A549 (cell line): ENCODE results near the gene LRIG1. TPM values are rescaled to one million over a fixed set of nuclear protein-coding genes. Genes with fewer than 3 reads are reported as not detected.

ENCODE experiments used
- ATAC-seq, 2 experiments: fragments of 200-7000 bp in 1 of 2; fragments of >200 bp in 1 of 2; cut with Nextera tagmentation in 1 of 2; cut with Tn5 transposase in 1 of 2; 3 replicates each; pipeline versions ENCODE4 v1.8.0 to v1.9.1; 2018 to 2020; ENCODE audit warnings: mild to moderate bottlenecking in 1 of 2, moderate library complexity in 1 of 2
- CTCF ChIA-PET: fragments of 300-600 bp; sonication (Branson Sonifier 250); formaldehyde crosslinking; extraction: SDS; loops from one replicate; lab custom pipeline; 2021; ENCODE audit warnings: antibody characterized with exemption, inconsistent platforms; lab: Yijun Ruan, JAX
- POLR2A ChIA-PET: fragments of 350-600 bp; formaldehyde crosslinking; extraction: SDS; loops from one replicate; lab custom pipeline; 2021; ENCODE audit warnings: antibody characterized with exemption, inconsistent platforms; lab: Yijun Ruan, JAX
- DNase-seq, 2 experiments: peaks; one replicate each; pipeline versions ENCODE4 v3.0.0 to v3.0.0-alpha.2; 2011 to 2016; ENCODE audit warnings: low read depth in 1 of 2, low spot score in 1 of 2
- FAIRE-seq: peaks from 2 replicates; lab custom pipeline; 2011; peaks lifted over from hg19 to GRCh38; lab: Jason Lieb, UNC
- H3K27ac ChIP-seq, 2 experiments: fragments of >200 bp; sonication (Bioruptor Twin); formaldehyde crosslinking; 3 replicates each; pipeline ENCODE4 v1.5.1; 2016 to 2017
- H3K4me1 ChIP-seq: fragments of >200 bp; sonication (Bioruptor Twin); formaldehyde crosslinking; 3 replicates; pipeline ENCODE4 v1.6.1; 2016
- H3K4me2 ChIP-seq: fragments of >200 bp; sonication (Bioruptor Twin); formaldehyde crosslinking; 3 replicates; pipeline ENCODE4 v1.6.1; 2016
- H3K4me3 ChIP-seq: fragments of >200 bp; sonication (Bioruptor Twin); formaldehyde crosslinking; 3 replicates; pipeline ENCODE4 v1.5.1; 2016
- H3K9me3 ChIP-seq: fragments of >200 bp; sonication (Bioruptor Twin); formaldehyde crosslinking; 3 replicates; pipeline ENCODE4 v1.6.1; 2016
- BCL3 ChIP-seq: fragments of >200 bp; sonication (Bioruptor Twin); formaldehyde crosslinking; IDR thresholded peaks from 3 replicates; pipeline ENCODE4 v1.6.1; 2016
- CBX2 ChIP-seq: fragments of 200-600 bp; sonication (generic); IDR thresholded peaks from 2 replicates; pipeline ENCODE4 v1.6.1; 2016; ENCODE audit warnings: low read depth, mild to moderate bottlenecking, borderline replicate concordance
- CEBPB ChIP-seq, 2 experiments: fragments of >200 bp in 1 of 2; sonication (Bioruptor Twin) in 1 of 2; formaldehyde crosslinking in 1 of 2; IDR thresholded peaks; 2 replicates each; pipeline ENCODE4 v1.6.1; 2012 to 2016
- CHD4 ChIP-seq: fragments of 200-600 bp; sonication (generic); IDR thresholded peaks from 2 replicates; pipeline ENCODE4 v1.6.1; 2016; ENCODE audit warnings: antibody characterized with exemption, mild to moderate bottlenecking, borderline replicate concordance
- ELK1 ChIP-seq: fragments of 150-350 bp; IDR thresholded peaks from 2 replicates; pipeline ENCODE4 v1.6.1; 2014; ENCODE audit warnings: low read depth, mild to moderate bottlenecking, low read length
- EP300 ChIP-seq, 2 experiments: fragments of >200 bp; sonication (Bioruptor Twin); formaldehyde crosslinking; IDR thresholded peaks; 2 replicates in 1 of 2; 3 replicates in 1 of 2; pipeline ENCODE4 v1.6.1; 2016 to 2017
- FOXS1 ChIP-seq: fragments of 250-450 bp; sonication (Bioruptor Pico); IDR thresholded peaks from 2 replicates; pipeline ENCODE4 v1.5.0; 2020; ENCODE audit warnings: mild to moderate bottlenecking, moderate library complexity
- HDAC2 ChIP-seq: fragments of 200-600 bp; sonication (generic); IDR thresholded peaks from 2 replicates; pipeline ENCODE4 v1.6.1; 2016
- JUN ChIP-seq, 2 experiments: fragments of >200 bp; sonication (Bioruptor Twin); formaldehyde crosslinking; IDR thresholded peaks; 2 replicates in 1 of 2; 3 replicates in 1 of 2; pipeline ENCODE4 v1.6.1; 2016 to 2017
- KDM5A ChIP-seq: fragments of 200-600 bp; sonication (generic); IDR thresholded peaks from 2 replicates; pipeline ENCODE4 v1.6.1; 2016; ENCODE audit warnings: antibody characterized with exemption, mild to moderate bottlenecking
- MYC ChIP-seq: IDR thresholded peaks from 2 replicates; pipeline ENCODE4 v1.6.1; 2012; ENCODE audit warnings: mild to moderate bottlenecking, inconsistent platforms, low read length, improper control_type of control experiment, borderline replicate concordance
- NPAS2 ChIP-seq: fragments of 250-450 bp; sonication (Bioruptor Pico); IDR thresholded peaks from 2 replicates; pipeline ENCODE4 v1.8.0; 2022; ENCODE audit warnings: mild to moderate bottlenecking, moderate library complexity, borderline replicate concordance
- PBX3 ChIP-seq: IDR thresholded peaks from 2 replicates; pipeline ENCODE4 v1.6.1; 2012
- POLR2A ChIP-seq: IDR thresholded peaks from 2 replicates; pipeline ENCODE4 v1.6.1; 2012; ENCODE audit warnings: mild to moderate bottlenecking, low read length
- POLR2AphosphoS2 ChIP-seq: conservative IDR thresholded peaks from 2 replicates; pipeline ENCODE4 v1.6.1; 2012; ENCODE audit warnings: low read length, improper control_type of control experiment, inconsistent platforms
- RARB ChIP-seq: fragments of 250-450 bp; sonication (Bioruptor Pico); IDR thresholded peaks from 2 replicates; pipeline ENCODE4 v1.8.0; 2021; ENCODE audit warnings: mild to moderate bottlenecking, moderate library complexity
- RFX5 ChIP-seq: fragments of 450-650 bp; IDR thresholded peaks from 2 replicates; pipeline ENCODE4 v1.7.1; 2014; ENCODE audit warnings: antibody characterized with exemption, mild to moderate bottlenecking, moderate library complexity
- RNF2 ChIP-seq: fragments of 200-600 bp; sonication (generic); IDR thresholded peaks from 2 replicates; pipeline ENCODE4 v1.6.1; 2016; ENCODE audit warnings: low read depth, mild to moderate bottlenecking, antibody characterized with exemption, moderate library complexity, borderline replicate concordance
- TFCP2L1 ChIP-seq: fragments of 250-450 bp; sonication (Bioruptor Pico); IDR thresholded peaks from 2 replicates; pipeline ENCODE4 v1.5.0; 2021; ENCODE audit warnings: mild to moderate bottlenecking
- ZC3H11A ChIP-seq: fragments of 450-650 bp; IDR thresholded peaks from 2 replicates; pipeline ENCODE4 v1.6.1; 2014; ENCODE audit warnings: antibody characterized with exemption, mild to moderate bottlenecking
- ZNF302 ChIP-seq: fragments of 250-450 bp; sonication (Bioruptor Pico); IDR thresholded peaks from 2 replicates; pipeline ENCODE4 v1.9.0; 2021; ENCODE audit warnings: inconsistent platforms, mild to moderate bottlenecking, moderate library complexity
- WGBS: methylation state at CpG from one replicate; pipeline ENCODE4 v1.1.6; 2017; ENCODE audit errors: missing lambda C conversion rate; 5-methylcytosine and 5-hydroxymethylcytosine counted together
- polyA plus RNA-seq, 4 experiments: library from polyadenylated mRNA; depleted of rRNA in 3 of 4; stranded (reverse); fragments of >200 nt; fragmentation: RNase III in 1 of 4; extraction: RNeasy Plus Mini Kit Qiagen cat#74134 plus additional on column Dnase treatment in 1 of 4; gene quantifications; 2 replicates in 3 of 4; 3 replicates in 1 of 4; pipeline ENCODE4 v1.2.3, GENCODE V29; 2011 to 2017
- TF ChIP-seq, protein P1 (sequence below): IDR thresholded peaks from 2 replicates; pipeline ENCODE4 v1.6.1; 2012

Gene LRIG1
- polyA plus RNA-seq, 2 of the 4 experiments (the other 2 are of a cell fraction), result 1.8 to 6.2 TPM

DNA sequence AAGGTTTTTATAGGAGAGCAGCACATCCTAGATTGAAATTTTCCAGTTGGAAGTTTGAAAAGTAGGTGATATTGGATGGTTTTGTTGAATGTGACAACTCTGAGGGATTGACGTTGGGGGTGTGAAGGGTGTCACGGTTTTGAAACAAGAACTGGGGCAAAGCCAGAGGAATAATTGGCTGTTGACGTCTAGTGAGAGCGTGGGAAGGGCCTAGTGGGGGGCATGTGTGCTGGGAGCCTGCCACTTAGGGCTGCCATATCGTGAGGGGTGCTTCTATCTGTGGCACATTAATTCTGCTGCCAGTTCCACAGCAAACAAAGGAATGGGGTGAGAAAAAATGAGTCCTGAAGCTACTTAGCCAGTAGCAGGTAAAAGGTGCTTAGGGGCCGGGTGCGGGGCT, 129.4 kb downstream of the LRIG1 start:
- TF ChIP-seq CHD4 (no peak), CEBPB (IDR thresholded peaks at IDR 0.05) (no peak), POLR2A (no peak), MYC (no peak), JUN (IDR thresholded peaks at IDR 0.05) (no peak), NPAS2 (CRISPR knock-in tag) (no peak), KDM5A (no peak), HDAC2 (no peak)
- TF ChIP-seq, protein P1, sequence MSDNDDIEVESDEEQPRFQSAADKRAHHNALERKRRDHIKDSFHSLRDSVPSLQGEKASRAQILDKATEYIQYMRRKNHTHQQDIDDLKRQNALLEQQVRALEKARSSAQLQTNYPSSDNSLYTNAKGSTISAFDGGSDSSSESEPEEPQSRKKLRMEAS, result no peak
- no peak overlapping the region for H3K27ac ChIP-seq
- ATAC-seq (no peak), DNase-seq (no peak), FAIRE-seq (no peak)
- peaks cover 4% of the 10 kb centered on the region; the same call in 2 of the 3 replicates for H3K4me1 ChIP-seq
- POLR2A ChIA-PET, result no interaction called here
- no peak overlapping the region for H3K4me2 ChIP-seq
- no peaks in the 10 kb centered on the region for H3K9me3 ChIP-seq
- no peak overlapping the region for H3K4me3 ChIP-seq
- CTCF ChIA-PET, result no interaction called here
- 88% methylated on average over 7 of the region's 7 CpGs for WGBS

DNA sequence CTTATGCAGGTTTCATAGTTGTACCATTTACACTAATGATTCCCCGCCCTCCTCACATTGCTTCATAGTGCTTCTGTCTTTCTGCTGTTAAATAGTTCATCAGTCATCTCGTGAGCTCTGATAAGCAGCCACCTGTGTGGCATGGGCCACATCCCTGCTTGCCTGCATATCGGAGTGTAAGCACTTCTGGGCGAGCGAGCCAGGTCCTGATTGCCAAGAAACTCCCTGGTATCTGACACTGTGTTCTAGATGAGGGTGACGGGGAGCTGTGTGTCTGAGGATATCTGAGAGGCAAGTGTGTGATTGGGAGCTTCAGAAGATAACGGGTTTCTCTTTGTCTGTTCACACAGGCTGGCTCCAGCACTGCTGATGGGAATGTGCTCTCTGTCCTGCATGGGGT, 130.6 kb downstream of the LRIG1 start:
- TF ChIP-seq MYC (no peak), POLR2A (no peak), CBX2 (no peak), BCL3 (no peak), JUN (IDR thresholded peaks at IDR 0.05) (no peak), EP300 (IDR thresholded peaks at IDR 0.05) (no peak), RNF2 (no peak), TFCP2L1 (CRISPR knock-in tag) (no peak), ZC3H11A (no peak), POLR2AphosphoS2 (no peak), RARB (CRISPR knock-in tag) (no peak), ZNF302 (CRISPR knock-in tag) (no peak)
- 85% methylated on average over 5 of the region's 7 CpGs for WGBS
- CTCF ChIA-PET, result no interaction called here
- Histone ChIP-seq H3K4me1 (no peaks in the 10 kb centered on the region), H3K9me3 (no peaks in the 10 kb centered on the region), H3K4me3 (no peak overlapping the region), H3K4me2 (no peak overlapping the region), H3K27ac (no peak overlapping the region)
- FAIRE-seq (no peak), DNase-seq (no peak), ATAC-seq (no peak)
- POLR2A ChIA-PET, result no interaction called here

- no peak for ATAC-seq
- ChIA-PET CTCF (no interaction called here), POLR2A (no interaction called here)
- FAIRE-seq, result no peak
- no peak for TF ChIP-seq FOXS1
- TF ChIP-seq ELK1, result no peak
- no peak for TF ChIP-seq PBX3
- no peak for TF ChIP-seq RFX5
- H3K4me3 ChIP-seq, result no peak overlapping the region
- no peak for DNase-seq
- no peak overlapping the region for H3K27ac ChIP-seq
- WGBS, result 86% methylated on average over 3 of the region's 3 CpGs
- H3K4me1 ChIP-seq, result no peaks in the 10 kb centered on the region
- no peak overlapping the region for H3K4me2 ChIP-seq
- H3K9me3 ChIP-seq, result no peaks in the 10 kb centered on the region
Measured at GRCh38 chr3:66367979-66368378, 132.8 kb downstream of the LRIG1 start.
